C4-2B (cell line): Measurements from ENCODE around the gene POMT1.

Source experiments
- CTCF ChIP-seq: fragments of 450-650 bp; conservative IDR thresholded peaks from 2 replicates; pipeline ENCODE4 v1.5.1; 2017; ENCODE audit warnings: mild to moderate bottlenecking
- ZFX ChIP-seq: fragments of 450-650 bp; IDR thresholded peaks from 2 replicates; pipeline ENCODE4 v1.6.1; 2017

DNA sequence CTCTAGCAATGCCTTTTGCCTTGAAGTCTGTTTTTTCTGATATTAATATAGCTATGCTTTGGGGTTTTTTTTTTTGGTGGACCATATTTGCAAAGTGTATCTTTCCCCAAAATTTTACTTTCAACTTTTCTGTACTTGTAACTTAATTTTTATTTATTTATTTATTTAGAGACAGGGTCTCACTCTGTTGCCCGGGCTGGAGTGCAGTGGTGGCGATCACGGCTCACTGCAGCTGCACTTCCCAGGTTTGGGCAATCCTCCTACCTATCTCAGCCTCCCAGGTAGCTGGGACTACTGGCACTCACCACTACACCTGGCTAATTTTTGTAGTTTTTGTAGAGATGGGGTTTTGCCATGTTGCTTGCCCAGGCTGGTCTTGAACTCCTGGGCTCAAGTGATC lies 63.4 kb downstream of the POMT1 start:
- TF ChIP-seq CTCF (no peak), ZFX (no peak)
